Gastroesophageal sphincter (tissue), 4 donors: ENCODE measurements around the gene LIPN. TPM values are rescaled to one million over a fixed set of nuclear protein-coding genes. Genes with fewer than 3 reads are reported as not detected.
A peak's percentile ranks its signal among the peaks of the same experiment; 100 is the strongest.

Experiments used
- ATAC-seq: fragments of 150-250 bp; one replicate; pipeline ENCODE4 v1.9.1; 2016; ENCODE audit warnings: mild to moderate bottlenecking, moderate library complexity
- H3K27ac ChIP-seq, 4 donors: fragments of 200-600 bp; sonication (generic) in 3 of 4; 1 replicate in 3 of 4; 2 replicates in 1 of 4; pipeline ENCODE4 v1.5.1; 2016 to 2019
- H3K27me3 ChIP-seq: fragments of 200-600 bp; sonication (generic); one replicate; pipeline ENCODE4 v1.5.1; 2019
- H3K36me3 ChIP-seq, 2 donors: fragments of 200-600 bp; sonication (generic); one replicate each; pipeline ENCODE4 v1.5.1; 2019; ENCODE audit warnings: control low read depth in 1 of 2
- H3K4me1 ChIP-seq, 3 donors: fragments of 200-600 bp; sonication (generic); 1 replicate in 2 of 3; 2 replicates in 1 of 3; pipeline ENCODE4 v1.5.1; 2016 to 2019; ENCODE audit warnings: control low read depth in 2 of 3
- H3K4me3 ChIP-seq, 2 donors: fragments of 200-600 bp; sonication (generic); one replicate each; pipeline ENCODE4 v1.5.1; 2019; ENCODE audit warnings: mild to moderate bottlenecking in 1 of 2, moderate library complexity in 1 of 2
- H3K9me3 ChIP-seq, 3 donors: fragments of 200-600 bp; sonication (generic); one replicate each; pipeline ENCODE4 v1.5.1; 2017 to 2019; ENCODE audit warnings: control low read depth in 2 of 3
- EP300 ChIP-seq: sonication (generic); formaldehyde crosslinking; IDR thresholded peaks from one replicate; pipeline ENCODE4 v1.6.1; 2017; ENCODE audit warnings: antibody characterized with exemption, mild to moderate bottlenecking
- POLR2A ChIP-seq, 2 donors: fragments of 450-650 bp; IDR thresholded peaks; one replicate each; pipeline ENCODE4 v1.6.1; 2017; ENCODE audit warnings: antibody characterized with exemption in 2 of 2, mild to moderate bottlenecking in 2 of 2, moderate library complexity in 1 of 2
- POLR2AphosphoS5 ChIP-seq: sonication (generic); formaldehyde crosslinking; IDR thresholded peaks from one replicate; pipeline ENCODE4 v1.6.1; 2017; ENCODE audit warnings: antibody characterized with exemption
- WGBS, 2 donors: methylation state at CpG; one replicate each; pipeline ENCODE4 v1.1.5; 2018; ENCODE audit warnings: low coverage in 1 of 2; 5-methylcytosine and 5-hydroxymethylcytosine counted together
- total RNA-seq, 4 donors: library from RNA; depleted of rRNA; stranded (reverse); fragments of >200 nt; gene quantifications; one replicate each; pipeline ENCODE4 v1.1.0, GENCODE V29; 2016
- TF ChIP-seq, protein P1 (sequence below), 4 experiments: fragments of 200-600 bp in 2 of 4; fragments of 450-650 bp in 2 of 4; sonication (generic) in 1 of 4; IDR thresholded peaks; one replicate each; pipeline ENCODE4 v1.5.1; 2017 to 2019; ENCODE audit warnings: antibody characterized with exemption in 4 of 4, mild to moderate bottlenecking in 2 of 4, moderate library complexity in 2 of 4

LIPN gene, protein sequence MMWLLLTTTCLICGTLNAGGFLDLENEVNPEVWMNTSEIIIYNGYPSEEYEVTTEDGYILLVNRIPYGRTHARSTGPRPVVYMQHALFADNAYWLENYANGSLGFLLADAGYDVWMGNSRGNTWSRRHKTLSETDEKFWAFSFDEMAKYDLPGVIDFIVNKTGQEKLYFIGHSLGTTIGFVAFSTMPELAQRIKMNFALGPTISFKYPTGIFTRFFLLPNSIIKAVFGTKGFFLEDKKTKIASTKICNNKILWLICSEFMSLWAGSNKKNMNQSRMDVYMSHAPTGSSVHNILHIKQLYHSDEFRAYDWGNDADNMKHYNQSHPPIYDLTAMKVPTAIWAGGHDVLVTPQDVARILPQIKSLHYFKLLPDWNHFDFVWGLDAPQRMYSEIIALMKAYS
- under 1 TPM in 1 of 4 donors, not detected in 3; 0.94 TPM for total RNA-seq

DNA sequence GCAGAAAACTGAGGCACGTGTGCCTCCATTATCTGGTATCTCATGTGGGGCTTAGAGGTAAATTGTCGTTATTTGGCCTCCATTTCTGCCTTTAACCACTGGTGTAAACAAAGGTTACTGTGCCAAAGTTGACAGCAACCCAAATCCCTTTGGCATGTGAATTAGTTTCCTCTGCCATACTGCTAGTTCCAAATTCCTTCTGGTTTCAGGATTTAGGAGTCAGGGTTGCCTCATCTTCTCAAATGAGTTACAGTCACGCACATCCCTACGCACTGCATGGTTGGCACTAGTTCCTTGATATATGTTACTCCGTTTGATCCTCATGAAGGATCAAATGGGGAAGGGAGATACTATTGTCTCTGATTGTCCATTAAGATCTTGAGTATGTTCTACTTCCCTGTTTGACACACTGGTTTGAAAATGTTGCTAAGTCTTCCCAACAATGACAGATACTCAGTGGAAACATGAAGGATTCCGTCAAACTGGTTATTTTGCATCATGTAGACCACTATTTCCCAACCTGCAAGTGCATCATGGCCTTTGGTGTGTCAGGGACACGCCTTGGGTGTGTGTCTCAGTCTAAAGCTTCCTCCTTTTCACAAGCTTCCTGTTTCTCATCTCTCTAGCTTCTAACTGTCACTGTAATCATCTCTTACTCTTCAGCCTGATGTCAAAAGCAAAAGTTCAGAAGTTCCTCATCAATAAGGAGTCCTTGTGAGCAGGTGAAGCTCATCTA lies at the start of gene LIPN:
LIPN (plus strand) TSS at position 655 of the 736 bp plus-strand sequence. CDS start 1,386 bp downstream, outside the sequence.
- 85 to 90% methylated on average over 2 to 7 of the region's 7 CpGs for WGBS, 2 donors
- no peak within 1 kb of the TSS for H3K27ac ChIP-seq
- ATAC-seq, result peak; percentile 55
- H3K27me3 ChIP-seq, result no peaks in the 10 kb centered on the region
- H3K4me1 ChIP-seq, result no peaks in the 10 kb centered on the region
- H3K9me3 ChIP-seq, result no peaks in the 10 kb centered on the region
- TF ChIP-seq EP300, result no peak
- TF ChIP-seq, protein P1, sequence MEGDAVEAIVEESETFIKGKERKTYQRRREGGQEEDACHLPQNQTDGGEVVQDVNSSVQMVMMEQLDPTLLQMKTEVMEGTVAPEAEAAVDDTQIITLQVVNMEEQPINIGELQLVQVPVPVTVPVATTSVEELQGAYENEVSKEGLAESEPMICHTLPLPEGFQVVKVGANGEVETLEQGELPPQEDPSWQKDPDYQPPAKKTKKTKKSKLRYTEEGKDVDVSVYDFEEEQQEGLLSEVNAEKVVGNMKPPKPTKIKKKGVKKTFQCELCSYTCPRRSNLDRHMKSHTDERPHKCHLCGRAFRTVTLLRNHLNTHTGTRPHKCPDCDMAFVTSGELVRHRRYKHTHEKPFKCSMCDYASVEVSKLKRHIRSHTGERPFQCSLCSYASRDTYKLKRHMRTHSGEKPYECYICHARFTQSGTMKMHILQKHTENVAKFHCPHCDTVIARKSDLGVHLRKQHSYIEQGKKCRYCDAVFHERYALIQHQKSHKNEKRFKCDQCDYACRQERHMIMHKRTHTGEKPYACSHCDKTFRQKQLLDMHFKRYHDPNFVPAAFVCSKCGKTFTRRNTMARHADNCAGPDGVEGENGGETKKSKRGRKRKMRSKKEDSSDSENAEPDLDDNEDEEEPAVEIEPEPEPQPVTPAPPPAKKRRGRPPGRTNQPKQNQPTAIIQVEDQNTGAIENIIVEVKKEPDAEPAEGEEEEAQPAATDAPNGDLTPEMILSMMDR (IDR thresholded peaks at IDR 0.05), result no peak
- TF ChIP-seq POLR2AphosphoS5, result no peak
- no peak for TF ChIP-seq POLR2A (IDR thresholded peaks at IDR 0.05)
- no peaks in the 10 kb centered on the region for H3K36me3 ChIP-seq
- H3K4me3 ChIP-seq, result no peak within 1 kb of the TSS

DNA sequence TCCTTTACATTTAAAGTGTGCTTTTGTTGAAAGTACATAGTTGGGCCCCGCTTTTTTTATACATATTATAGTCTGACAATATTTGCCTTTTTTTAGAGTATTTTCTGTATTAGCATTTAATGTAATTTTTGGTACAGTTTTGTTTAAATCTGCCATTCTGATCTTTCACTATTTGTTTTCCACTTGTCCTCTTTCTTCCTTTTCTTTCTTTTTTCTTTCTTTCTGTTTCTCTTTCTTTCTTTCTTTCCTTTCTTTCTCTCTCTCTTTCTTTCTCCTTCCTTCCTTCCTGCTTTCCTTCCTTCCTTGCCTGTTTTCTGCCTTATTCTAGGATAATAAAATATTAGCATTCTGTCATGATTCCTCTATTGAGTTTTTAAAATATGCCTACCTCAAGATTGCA lies 44.3 kb upstream of the LIPN start:
- no peaks in the 10 kb centered on the region for H3K36me3 ChIP-seq
- TF ChIP-seq POLR2A (IDR thresholded peaks at IDR 0.05) (no peak), EP300 (no peak), POLR2AphosphoS5 (no peak)
- TF ChIP-seq, protein P1 (IDR thresholded peaks at IDR 0.05), result no peak
- WGBS, 2 donors, result 95 to 100% methylated on average over 1 of the region's 1 CpG
- H3K27ac ChIP-seq, result no peak overlapping the region
- no peaks in the 10 kb centered on the region for H3K4me1 ChIP-seq
- no peak for ATAC-seq
- H3K4me3 ChIP-seq, result no peak overlapping the region
- H3K9me3 ChIP-seq, result no peaks in the 10 kb centered on the region
- H3K27me3 ChIP-seq, result no peaks in the 10 kb centered on the region

DNA sequence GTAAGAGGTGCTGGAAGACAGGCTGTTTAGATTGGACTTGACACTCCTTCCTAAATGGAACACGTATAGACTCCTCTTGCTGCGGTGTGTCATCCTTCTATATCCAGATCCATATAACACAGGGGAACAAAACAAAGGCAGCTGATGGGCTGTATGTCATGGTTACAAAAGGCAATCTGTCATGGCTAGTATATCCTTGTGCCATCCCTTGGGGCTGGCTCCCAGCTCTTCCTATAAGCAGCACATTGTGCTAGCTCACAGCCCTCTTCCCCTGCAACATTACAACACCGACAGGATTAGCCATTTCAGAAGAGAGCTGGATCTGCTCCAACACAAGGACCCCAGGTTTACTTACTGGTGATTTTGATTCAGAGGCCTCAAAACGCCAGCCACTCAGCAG lies 38.4 kb upstream of the LIPN start:
- Histone ChIP-seq H3K36me3 (no peaks in the 10 kb centered on the region), H3K4me1 (no peaks in the 10 kb centered on the region), H3K27me3 (peaks cover 4% of the 10 kb centered on the region), H3K27ac (no peak overlapping the region), H3K4me3 (no peak overlapping the region), H3K9me3 (no peaks in the 10 kb centered on the region)
- 30 to 54% methylated on average over 2 to 4 of the region's 4 CpGs for WGBS, 2 donors
- ATAC-seq, result no peak
- TF ChIP-seq, protein P1 (IDR thresholded peaks at IDR 0.05), result no peak
- TF ChIP-seq EP300, result no peak
- TF ChIP-seq POLR2AphosphoS5, result no peak
- TF ChIP-seq POLR2A (IDR thresholded peaks at IDR 0.05), result no peak

DNA sequence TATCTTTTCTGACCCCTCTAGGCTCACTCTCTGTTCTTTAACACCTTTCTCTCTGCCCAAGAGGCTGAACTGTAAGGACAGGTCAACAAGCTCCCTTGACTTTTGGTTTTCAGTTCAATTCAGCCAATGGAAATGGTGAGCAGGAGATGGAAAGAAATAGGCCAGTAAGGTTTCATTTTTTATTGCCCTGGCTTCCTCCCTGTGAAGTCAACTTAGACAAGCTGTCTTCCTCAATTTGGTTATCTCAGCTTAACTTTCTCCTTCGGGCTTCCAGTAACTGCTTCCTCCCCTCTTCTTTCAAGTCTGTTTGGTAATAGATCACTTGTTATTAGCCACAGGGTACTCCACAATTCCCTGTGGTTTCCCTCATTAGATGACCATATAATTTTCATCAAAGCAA lies 34.0 kb upstream of the LIPN start:
- no peak overlapping the region for H3K27ac ChIP-seq
- no peaks in the 10 kb centered on the region for H3K36me3 ChIP-seq
- no peak for ATAC-seq
- no peak overlapping the region for H3K4me3 ChIP-seq
- H3K27me3 ChIP-seq, result peaks cover 18% of the 10 kb centered on the region
- no peaks in the 10 kb centered on the region for H3K4me1 ChIP-seq
- no peaks in the 10 kb centered on the region for H3K9me3 ChIP-seq
- 33 to 57% methylated on average over 1 of the region's 1 CpG for WGBS, 2 donors
- TF ChIP-seq POLR2A (IDR thresholded peaks at IDR 0.05) (no peak), EP300 (no peak), POLR2AphosphoS5 (no peak)
- TF ChIP-seq, protein P1 (IDR thresholded peaks at IDR 0.05), result no peak
